H9 (cell line): ENCODE data around the gene MYO15B. TPM values are rescaled to one million over a fixed set of nuclear protein-coding genes. Genes with fewer than 3 reads are reported as not detected.
A peak's percentile ranks its signal among the peaks of the same experiment; 100 is the strongest.

Experiments used
- DNase-seq: peaks from one replicate; pipeline ENCODE4 v3.0.0-alpha.2; 2017
- H2AFZ ChIP-seq: one replicate; pipeline ENCODE4 v1.6.1; 2013; ENCODE audit warnings: mild to moderate bottlenecking, low read length, control low read depth, moderate library complexity
- H2AK5ac ChIP-seq: 2 replicates; pipeline ENCODE4 v1.6.1; 2013; ENCODE audit warnings: low read length, control low read depth, mixed read lengths; ENCODE audit not compliant: insufficient read length
- H2BK120ac ChIP-seq: one replicate; pipeline ENCODE4 v1.6.1; 2013; ENCODE audit warnings: low read depth, mild to moderate bottlenecking, low read length, control low read depth, inconsistent platforms; ENCODE audit not compliant: poor library complexity, severe bottlenecking
- H2BK12ac ChIP-seq: 2 replicates; pipeline ENCODE4 v1.6.1; 2013; ENCODE audit warnings: low read length, control low read depth, mixed read lengths, low read depth; ENCODE audit not compliant: insufficient read length
- H2BK15ac ChIP-seq: 2 replicates; pipeline ENCODE4 v1.6.1; 2013; ENCODE audit warnings: low read depth, low read length, control low read depth
- H2BK20ac ChIP-seq: one replicate; pipeline ENCODE4 v1.6.1; 2013; ENCODE audit warnings: low read depth, mild to moderate bottlenecking, low read length, control low read depth, inconsistent platforms; ENCODE audit not compliant: poor library complexity, severe bottlenecking
- H2BK5ac ChIP-seq: 2 replicates; pipeline ENCODE4 v1.6.1; 2013; ENCODE audit warnings: low read length, control low read depth, mixed read lengths; ENCODE audit not compliant: insufficient read length
- H3K14ac ChIP-seq: 2 replicates; pipeline ENCODE4 v1.6.1; 2013; ENCODE audit warnings: low read length, control low read depth; ENCODE audit not compliant: insufficient read depth
- H3K18ac ChIP-seq: 2 replicates; pipeline ENCODE4 v1.6.1; 2013; ENCODE audit warnings: low read depth, mild to moderate bottlenecking, mixed read lengths, low read length, control low read depth; ENCODE audit not compliant: insufficient read length
- H3K23ac ChIP-seq: 2 replicates; pipeline ENCODE4 v1.6.1; 2013; ENCODE audit warnings: low read length, control low read depth, mixed read lengths, low read depth; ENCODE audit not compliant: insufficient read length
- H3K23me2 ChIP-seq: 2 replicates; pipeline ENCODE4 v1.6.1; 2013; ENCODE audit warnings: low read depth, mild to moderate bottlenecking, mixed read lengths, low read length, control low read depth; ENCODE audit not compliant: insufficient read length, poor library complexity, severe bottlenecking
- H3K27ac ChIP-seq: 2 replicates; pipeline ENCODE4 v1.5.1; 2013; ENCODE audit warnings: low read length, control low read depth, mixed read lengths, low read depth; ENCODE audit not compliant: insufficient read length
- H3K27me3 ChIP-seq: 2 replicates; pipeline ENCODE4 v1.6.1; 2013; ENCODE audit warnings: low read length, control low read depth, inconsistent platforms; ENCODE audit not compliant: insufficient read depth
- H3K4ac ChIP-seq: 2 replicates; pipeline ENCODE4 v1.6.1; 2013; ENCODE audit warnings: low read depth, mild to moderate bottlenecking, control low read depth, inconsistent platforms, low read length, moderate library complexity
- H3K4me1 ChIP-seq: 2 replicates; pipeline ENCODE4 v1.6.1; 2013; ENCODE audit warnings: low read length, control low read depth, inconsistent platforms; ENCODE audit not compliant: insufficient read depth
- H3K4me2 ChIP-seq: 2 replicates; pipeline ENCODE4 v1.6.1; 2013; ENCODE audit warnings: low read length, control low read depth, mixed read lengths; ENCODE audit not compliant: insufficient read length, insufficient read depth
- H3K56ac ChIP-seq: 2 replicates; pipeline ENCODE4 v1.6.1; 2013; ENCODE audit warnings: low read depth, mild to moderate bottlenecking, mixed read lengths, low read length, control low read depth; ENCODE audit not compliant: insufficient read length
- H3K79me1 ChIP-seq: 2 replicates; pipeline ENCODE4 v1.6.1; 2013; ENCODE audit warnings: low read depth, mild to moderate bottlenecking, moderate library complexity, low read length, control low read depth, inconsistent platforms; ENCODE audit not compliant: insufficient read depth, poor library complexity, severe bottlenecking
- H3K79me2 ChIP-seq: 2 replicates; pipeline ENCODE4 v1.6.1; 2013; ENCODE audit warnings: low read length, control low read depth, inconsistent platforms; ENCODE audit not compliant: insufficient read depth
- H3K9ac ChIP-seq: 2 replicates; pipeline ENCODE4 v1.6.1; 2013; ENCODE audit warnings: low read length, control low read depth, mixed read lengths; ENCODE audit not compliant: insufficient read length; ENCODE audit errors: extremely low read depth
- H3K9me3 ChIP-seq: one replicate; pipeline ENCODE4 v1.6.1; 2013; ENCODE audit warnings: low read depth, low read length, inconsistent platforms; ENCODE audit not compliant: control insufficient read depth
- H3T11ph ChIP-seq: one replicate; pipeline ENCODE4 v1.6.1; 2013; ENCODE audit warnings: mild to moderate bottlenecking, low read length, control low read depth, inconsistent platforms
- H4K20me1 ChIP-seq: one replicate; pipeline ENCODE4 v1.6.1; 2013; ENCODE audit not compliant: control insufficient read depth, insufficient read length, insufficient read depth
- H4K5ac ChIP-seq: 2 replicates; pipeline ENCODE4 v1.6.1; 2013; ENCODE audit warnings: low read depth, mild to moderate bottlenecking, mixed read lengths, low read length, control low read depth; ENCODE audit not compliant: insufficient read length
- H4K8ac ChIP-seq: replicated peaks from 2 replicates; pipeline ENCODE4 v1.6.1; 2013; ENCODE audit warnings: low read length, control low read depth, mixed read lengths, low read depth; ENCODE audit not compliant: insufficient read length
- H4K91ac ChIP-seq: 2 replicates; pipeline ENCODE4 v1.6.1; 2013; ENCODE audit warnings: low read depth, mild to moderate bottlenecking, moderate library complexity, mixed read lengths, low read length, control low read depth; ENCODE audit not compliant: insufficient read length
- H3K27ac Mint-ChIP-seq, 3 experiments: 2 replicates in 2 of 3; 3 replicates in 1 of 3; pipeline ENCODE4 v1.8.0; 2020 to 2021; ENCODE audit warnings: mixed read lengths in 3 of 3, mild to moderate bottlenecking in 1 of 3, moderate library complexity in 1 of 3
- H3K27me3 Mint-ChIP-seq: 2 replicates; pipeline ENCODE4 v1.8.0; 2021; ENCODE audit warnings: low read depth, mild to moderate bottlenecking, moderate library complexity, mixed read lengths
- H3K36me3 Mint-ChIP-seq, 3 experiments: 2 replicates in 2 of 3; 3 replicates in 1 of 3; pipeline ENCODE4 v1.8.0; 2020 to 2021; ENCODE audit warnings: low read depth in 3 of 3, mixed read lengths in 3 of 3; ENCODE audit not compliant: insufficient read depth in 1 of 3
- H3K4me1 Mint-ChIP-seq, 2 experiments: 2 replicates each; pipeline ENCODE4 v1.8.0; 2020; ENCODE audit warnings: mixed read lengths in 2 of 2
- H3K4me3 Mint-ChIP-seq, 2 experiments: 2 replicates in 1 of 2; 3 replicates in 1 of 2; pipeline ENCODE4 v1.8.0; 2020 to 2021; ENCODE audit warnings: mild to moderate bottlenecking in 2 of 2, mixed read lengths in 2 of 2, moderate library complexity in 1 of 2
- H3K9me3 Mint-ChIP-seq, 2 experiments: 2 replicates in 1 of 2; 3 replicates in 1 of 2; pipeline ENCODE4 v1.8.0; 2020; ENCODE audit warnings: mild to moderate bottlenecking in 2 of 2, mixed read lengths in 2 of 2, moderate library complexity in 1 of 2
- WGBS: extraction: QIAGEN DNeasy Blood & Tissue Kit; methylation state at CpG from one replicate; pipeline ENCODE4 v1.1.7; 2013; ENCODE audit warnings: missing lambda C conversion rate, low lambda C conversion rate, mixed read lengths; ENCODE audit not compliant: insufficient read length; ENCODE audit errors: extremely low coverage; 5-methylcytosine and 5-hydroxymethylcytosine counted together
- total RNA-seq: library from RNA; stranded (reverse); gene quantifications from 2 replicates; pipeline ENCODE4 v1.2.1, GENCODE V29; 2021
- TF ChIP-seq, protein P1 (sequence below): fragments of 200-600 bp; sonication (generic); conservative IDR thresholded peaks from 3 replicates; pipeline ENCODE4 v1.8.0; 2021; ENCODE audit warnings: antibody characterized with exemption, mild to moderate bottlenecking

The MYO15B gene
- total RNA-seq, 1 experiment from 2014 or later: 41.9 TPM

DNA sequence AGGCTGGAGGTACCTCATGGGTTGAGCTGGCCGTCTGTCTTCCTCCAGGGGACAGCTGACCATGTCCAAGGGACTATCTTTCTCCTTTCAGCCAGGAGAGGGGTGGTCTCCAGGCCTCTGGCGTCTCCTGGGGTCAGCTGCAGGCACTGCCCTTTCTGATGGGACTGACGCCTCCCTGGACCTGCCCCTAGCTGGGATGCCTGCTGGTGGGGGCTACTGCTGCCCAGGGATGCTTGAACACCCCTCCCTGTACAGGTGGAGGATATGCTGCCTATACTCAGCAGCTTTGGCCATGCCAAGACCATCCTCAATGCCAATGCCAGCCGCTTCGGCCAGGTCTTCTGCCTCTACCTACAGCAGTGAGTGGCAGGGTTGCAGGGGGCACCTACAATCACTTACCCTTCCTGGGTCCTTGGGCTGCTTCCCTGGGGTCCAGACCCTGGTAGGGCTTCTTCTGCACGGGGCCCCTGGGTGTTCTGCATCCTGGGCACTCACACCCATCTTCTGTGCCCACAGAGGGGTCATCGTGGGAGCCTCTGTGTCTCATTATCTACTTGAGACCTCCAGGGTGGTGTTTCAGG is 4.2 kb downstream of the MYO15B start:
- peaks cover 13% of the 10 kb centered on the region for H3K23me2 ChIP-seq
- H2BK12ac ChIP-seq: no peak overlapping the region
- no peak overlapping the region for H3K14ac ChIP-seq
- H3K27ac ChIP-seq: no peak overlapping the region
- H2BK5ac ChIP-seq: no peak overlapping the region
- Mint-ChIP-seq H3K27me3 (no peaks in the 10 kb centered on the region; the same call in 1 of the 2 replicates), H3K9me3 (no peaks in the 10 kb centered on the region), H3K4me1 (peaks cover 4 to 5% of the 10 kb centered on the region in 2 experiments; a peak in 3 of 4 replicates), H3K4me3 (no peak overlapping the region), H3K27ac (no peak overlapping the region), H3K36me3 (no peaks in the 10 kb centered on the region; a peak in 1 of 7 replicates)
- H2BK120ac ChIP-seq: no peak overlapping the region
- no peaks in the 10 kb centered on the region for H3K27me3 ChIP-seq
- H2AK5ac ChIP-seq: no peak overlapping the region
- H4K8ac ChIP-seq: no peak overlapping the region
- no peaks in the 10 kb centered on the region for H3K79me2 ChIP-seq
- no peak overlapping the region for H3K9ac ChIP-seq
- no peak overlapping the region for H2BK15ac ChIP-seq
- no peak overlapping the region for H2BK20ac ChIP-seq
- TF ChIP-seq, protein P1, sequence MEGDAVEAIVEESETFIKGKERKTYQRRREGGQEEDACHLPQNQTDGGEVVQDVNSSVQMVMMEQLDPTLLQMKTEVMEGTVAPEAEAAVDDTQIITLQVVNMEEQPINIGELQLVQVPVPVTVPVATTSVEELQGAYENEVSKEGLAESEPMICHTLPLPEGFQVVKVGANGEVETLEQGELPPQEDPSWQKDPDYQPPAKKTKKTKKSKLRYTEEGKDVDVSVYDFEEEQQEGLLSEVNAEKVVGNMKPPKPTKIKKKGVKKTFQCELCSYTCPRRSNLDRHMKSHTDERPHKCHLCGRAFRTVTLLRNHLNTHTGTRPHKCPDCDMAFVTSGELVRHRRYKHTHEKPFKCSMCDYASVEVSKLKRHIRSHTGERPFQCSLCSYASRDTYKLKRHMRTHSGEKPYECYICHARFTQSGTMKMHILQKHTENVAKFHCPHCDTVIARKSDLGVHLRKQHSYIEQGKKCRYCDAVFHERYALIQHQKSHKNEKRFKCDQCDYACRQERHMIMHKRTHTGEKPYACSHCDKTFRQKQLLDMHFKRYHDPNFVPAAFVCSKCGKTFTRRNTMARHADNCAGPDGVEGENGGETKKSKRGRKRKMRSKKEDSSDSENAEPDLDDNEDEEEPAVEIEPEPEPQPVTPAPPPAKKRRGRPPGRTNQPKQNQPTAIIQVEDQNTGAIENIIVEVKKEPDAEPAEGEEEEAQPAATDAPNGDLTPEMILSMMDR: no peak
- no peak overlapping the region for H4K91ac ChIP-seq
- H3K9me3 ChIP-seq: no peaks in the 10 kb centered on the region
- peak; percentile 39 for DNase-seq
- no peaks in the 10 kb centered on the region for H3K79me1 ChIP-seq
- no peak overlapping the region for H2AFZ ChIP-seq
- 0 out of 2 replicates have a peak, but pooled peaks cover 3% of the 10 kb centered on the region for H3K4me1 ChIP-seq
- no peak overlapping the region for H3K23ac ChIP-seq
- no peak overlapping the region for H3K4ac ChIP-seq
- H3T11ph ChIP-seq: no peak overlapping the region
- no peak overlapping the region for H3K18ac ChIP-seq
- no peaks in the 10 kb centered on the region for H4K20me1 ChIP-seq
- WGBS: no CpG with 5 or more reads among the region's 7 CpGs
- H3K56ac ChIP-seq: no peak overlapping the region
- H4K5ac ChIP-seq: no peak overlapping the region
- H3K4me2 ChIP-seq: no peak overlapping the region
